ENCODE data around the gene HOXB3. TPM values are rescaled to one million over a fixed set of nuclear protein-coding genes. Genes with fewer than 3 reads are reported as not detected.

HOXB3 gene
- total RNA-seq, 2 donors from 2014 or later: 7.8 to 11.4 TPM

DNA sequence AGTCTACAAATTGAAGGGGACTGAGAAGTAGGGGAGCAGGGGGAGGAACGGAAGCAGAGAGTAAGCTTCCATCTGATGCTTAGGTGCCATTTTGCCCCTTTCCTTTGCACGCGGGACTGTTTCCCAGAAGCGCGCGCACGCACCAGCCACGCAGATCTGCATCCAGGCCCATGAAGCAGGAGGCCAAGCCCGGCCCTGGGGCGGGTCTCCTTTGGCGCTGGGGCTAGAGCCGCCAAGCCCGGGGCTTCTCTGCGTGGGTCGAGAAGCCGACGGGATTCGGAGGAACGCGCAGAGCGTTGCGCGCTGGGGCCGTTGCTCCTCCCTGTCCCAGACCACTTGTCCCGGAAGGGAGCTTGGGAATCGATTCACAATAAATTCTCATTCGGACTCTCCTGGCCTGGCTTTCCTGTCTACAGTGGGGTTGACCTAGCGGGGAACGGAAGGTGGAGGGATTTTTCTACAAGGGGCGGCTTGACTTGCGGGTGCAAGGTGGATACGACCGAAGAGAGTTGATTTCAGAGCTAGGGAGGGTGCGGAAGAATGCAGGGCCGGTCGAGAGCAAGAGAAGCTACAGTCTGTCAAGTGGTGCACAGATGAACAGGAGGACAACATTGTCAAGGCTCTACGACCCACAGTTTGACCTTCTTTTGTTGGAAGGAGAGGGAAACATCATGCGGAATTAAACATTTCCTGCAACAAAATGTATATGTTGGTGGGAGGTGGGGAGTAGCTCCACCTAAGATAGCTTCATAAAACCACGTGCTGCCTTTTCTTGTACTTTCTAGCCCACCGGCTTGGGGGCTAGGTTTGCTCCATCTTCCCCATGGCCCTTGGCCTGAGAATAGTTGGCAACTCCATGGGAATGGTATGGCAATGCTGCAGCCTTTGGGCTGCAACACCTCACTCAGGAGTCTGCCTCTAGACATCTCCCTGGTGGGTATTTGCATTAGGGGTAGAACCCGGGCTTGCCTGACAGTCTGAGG is 31.7 kb upstream of the HOXB3 start:
- no peak for TF ChIP-seq POLR2AphosphoS5 (IDR thresholded peaks at IDR 0.05)
- no peak for TF ChIP-seq POLR2A (IDR thresholded peaks at IDR 0.05)
- TF ChIP-seq, protein P1, sequence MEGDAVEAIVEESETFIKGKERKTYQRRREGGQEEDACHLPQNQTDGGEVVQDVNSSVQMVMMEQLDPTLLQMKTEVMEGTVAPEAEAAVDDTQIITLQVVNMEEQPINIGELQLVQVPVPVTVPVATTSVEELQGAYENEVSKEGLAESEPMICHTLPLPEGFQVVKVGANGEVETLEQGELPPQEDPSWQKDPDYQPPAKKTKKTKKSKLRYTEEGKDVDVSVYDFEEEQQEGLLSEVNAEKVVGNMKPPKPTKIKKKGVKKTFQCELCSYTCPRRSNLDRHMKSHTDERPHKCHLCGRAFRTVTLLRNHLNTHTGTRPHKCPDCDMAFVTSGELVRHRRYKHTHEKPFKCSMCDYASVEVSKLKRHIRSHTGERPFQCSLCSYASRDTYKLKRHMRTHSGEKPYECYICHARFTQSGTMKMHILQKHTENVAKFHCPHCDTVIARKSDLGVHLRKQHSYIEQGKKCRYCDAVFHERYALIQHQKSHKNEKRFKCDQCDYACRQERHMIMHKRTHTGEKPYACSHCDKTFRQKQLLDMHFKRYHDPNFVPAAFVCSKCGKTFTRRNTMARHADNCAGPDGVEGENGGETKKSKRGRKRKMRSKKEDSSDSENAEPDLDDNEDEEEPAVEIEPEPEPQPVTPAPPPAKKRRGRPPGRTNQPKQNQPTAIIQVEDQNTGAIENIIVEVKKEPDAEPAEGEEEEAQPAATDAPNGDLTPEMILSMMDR (IDR thresholded peaks at IDR 0.05): no peak
- Histone ChIP-seq H3K27ac (no peak overlapping the region), H3K27me3 (replicated peaks; ENCODE audit: insufficient read depth) (peaks cover 49% of the 10 kb centered on the region), H3K4me1 (replicated peaks) (peaks cover 17% of the 10 kb centered on the region), H3K9me3 (no peaks in the 10 kb centered on the region), H3K4me3 (no peak overlapping the region), H3K36me3 (no peaks in the 10 kb centered on the region)
- intact Hi-C loops (cut with DNase I): no loop called here
- no peak for DNase-seq (ENCODE audit: low spot score)
- WGBS: 25% methylated on average over 41 of the region's 41 CpGs

DNA sequence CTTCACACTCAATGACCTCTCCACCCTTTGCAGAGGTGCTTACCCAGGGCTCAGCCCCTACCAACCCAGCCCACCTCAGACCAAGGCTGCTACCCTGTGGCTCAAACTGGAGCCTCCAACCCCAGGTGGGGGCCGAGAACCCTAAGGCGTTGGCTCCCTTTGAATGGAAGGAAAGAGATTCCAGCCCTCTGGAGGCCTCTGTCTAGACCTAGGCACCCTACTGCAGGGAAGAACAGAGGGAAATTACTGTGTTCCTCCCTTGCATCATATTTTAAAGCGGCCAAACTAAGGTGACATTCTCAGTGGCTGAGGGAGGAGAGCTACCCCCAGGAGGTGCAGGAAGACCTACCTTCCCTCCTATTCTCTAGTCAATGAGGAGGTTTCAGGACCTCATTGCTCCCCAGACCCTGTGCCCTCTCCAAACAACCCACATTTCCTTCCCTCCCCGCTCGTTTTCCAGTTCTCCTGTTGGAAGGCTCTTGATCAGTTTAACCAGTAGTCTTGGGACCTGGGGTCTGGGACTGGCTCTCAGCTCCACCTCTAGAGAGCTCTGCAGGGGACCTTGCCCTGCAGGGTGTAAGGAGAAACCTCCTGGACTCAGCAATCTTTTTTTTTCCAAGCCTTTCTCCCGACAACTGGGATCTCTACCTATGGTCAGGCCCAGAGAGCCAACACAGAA is 30.6 kb upstream of the HOXB3 start:
- Histone ChIP-seq H3K4me3 (no peak overlapping the region), H3K27me3 (replicated peaks; ENCODE audit: insufficient read depth) (peaks cover 57% of the 10 kb centered on the region), H3K27ac (no peak overlapping the region), H3K9me3 (no peaks in the 10 kb centered on the region), H3K36me3 (no peaks in the 10 kb centered on the region), H3K4me1 (replicated peaks) (peaks cover 17% of the 10 kb centered on the region)
- no peak for DNase-seq (ENCODE audit: low spot score)
- intact Hi-C loops (cut with DNase I): no loop called here
- WGBS: 57% methylated on average over 6 of the region's 6 CpGs
- TF ChIP-seq POLR2AphosphoS5 (IDR thresholded peaks at IDR 0.05): no peak
- TF ChIP-seq POLR2A (IDR thresholded peaks at IDR 0.05): no peak
- TF ChIP-seq, protein P1 (IDR thresholded peaks at IDR 0.05): no peak

DNA sequence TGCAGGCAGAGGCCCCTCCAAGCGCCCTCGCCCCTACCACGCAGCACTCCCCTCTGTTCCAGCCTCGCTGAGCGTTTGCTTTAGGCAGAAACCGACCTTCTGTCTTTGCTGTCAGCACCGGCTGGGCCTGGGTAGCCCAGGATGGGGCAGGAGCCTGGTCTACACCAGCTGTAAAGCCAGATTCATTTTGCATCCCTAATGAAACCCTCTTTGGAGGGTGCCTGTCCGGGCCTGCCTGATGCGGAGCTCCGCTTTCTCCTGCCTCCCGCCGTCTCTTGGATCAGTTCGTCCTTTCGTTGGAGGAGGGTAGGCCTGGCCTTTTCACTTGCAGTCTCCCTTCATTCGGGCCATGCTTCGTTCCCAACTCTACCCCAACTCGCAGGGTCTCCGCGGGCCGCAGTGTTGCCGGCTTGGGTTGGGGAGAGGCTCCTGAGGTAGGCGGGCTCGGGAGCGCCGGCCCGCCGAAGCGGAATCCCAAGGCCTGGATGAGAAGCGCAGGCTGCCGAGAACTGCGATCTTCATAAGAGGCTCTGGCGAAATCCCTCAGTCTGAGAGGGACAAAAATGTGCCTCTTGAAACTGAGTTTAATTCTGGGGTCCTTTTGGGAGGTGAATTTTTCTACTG is 29.9 kb upstream of the HOXB3 start:
- H3K36me3 ChIP-seq: no peaks in the 10 kb centered on the region
- 48% methylated on average over 19 of the region's 32 CpGs for WGBS
- no peak for DNase-seq (ENCODE audit: low spot score)
- H3K9me3 ChIP-seq: no peaks in the 10 kb centered on the region
- no peak overlapping the region for H3K27ac ChIP-seq
- intact Hi-C loops (cut with DNase I): loop anchor here (5.0 kb wide), 2 partner anchors 283 to 598 kb away; no protein-coding TSS in a partner anchor
- no peak overlapping the region for H3K4me3 ChIP-seq
- TF ChIP-seq POLR2A (IDR thresholded peaks at IDR 0.05) (no peak), POLR2AphosphoS5 (IDR thresholded peaks at IDR 0.05) (no peak)
- TF ChIP-seq, protein P1 (IDR thresholded peaks at IDR 0.05): no peak
- peaks cover 58% of the 10 kb centered on the region for H3K27me3 ChIP-seq (replicated peaks; ENCODE audit: insufficient read depth)
- H3K4me1 ChIP-seq (replicated peaks): peaks cover 11% of the 10 kb centered on the region

DNA sequence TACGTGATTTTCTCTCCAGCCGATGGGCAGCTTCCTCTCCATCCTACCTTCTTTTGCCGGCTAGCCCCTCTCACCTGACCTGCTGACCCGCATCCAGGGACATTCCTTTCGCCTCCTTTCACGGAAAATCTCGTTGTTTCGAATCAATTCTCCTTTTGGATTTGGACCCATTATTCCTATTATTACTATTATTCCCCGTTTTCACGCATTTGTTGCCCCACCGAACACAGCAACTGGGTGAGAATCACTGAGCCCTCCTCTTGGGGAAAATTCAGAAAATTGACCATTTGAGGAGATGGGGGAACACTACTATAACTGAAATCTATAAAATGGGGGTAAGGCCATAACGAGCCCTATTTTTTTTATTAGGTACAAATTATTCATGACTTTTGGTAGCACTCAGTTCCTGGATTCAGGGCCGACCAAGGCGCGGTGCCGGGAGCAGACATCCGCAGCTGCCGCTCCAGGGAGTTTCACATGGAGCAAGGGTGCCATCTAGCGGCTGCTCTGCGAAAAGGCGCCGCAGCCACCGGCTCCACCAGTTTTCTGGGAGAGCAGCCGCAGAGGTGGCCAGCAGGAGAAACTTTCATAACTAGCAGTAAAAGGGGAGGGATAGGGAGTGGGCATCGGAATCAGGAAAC is 28.3 kb upstream of the HOXB3 start:
- H3K4me1 ChIP-seq (replicated peaks): peaks cover 8% of the 10 kb centered on the region
- TF ChIP-seq, protein P1 (IDR thresholded peaks at IDR 0.05): peak; percentile 91 to 99 (median 96)
- TF ChIP-seq POLR2A (IDR thresholded peaks at IDR 0.05) (no peak), POLR2AphosphoS5 (IDR thresholded peaks at IDR 0.05) (peak; percentile 91)
- 6% methylated on average over 25 of the region's 25 CpGs for WGBS
- H3K36me3 ChIP-seq: no peaks in the 10 kb centered on the region
- peak overlapping the region in 1 of 2 donors; percentile 16 for H3K4me3 ChIP-seq
- H3K27me3 ChIP-seq (replicated peaks; ENCODE audit: insufficient read depth): peaks cover 68% of the 10 kb centered on the region
- DNase-seq (ENCODE audit: low spot score): peak; percentile 87
- intact Hi-C loops (cut with DNase I): loop anchor here (5.0 kb wide), 2 partner anchors 281 to 596 kb away; no protein-coding TSS in a partner anchor
- no peak overlapping the region for H3K27ac ChIP-seq
- H3K9me3 ChIP-seq: no peaks in the 10 kb centered on the region

All from prostate gland (tissue), 2 donors.